ENCODE results near the gene ZNG1A.
A peak's percentile ranks its signal among the peaks of the same experiment; 100 is the strongest.
"Not testable (repeated sequence)": the region's sequence is repeated elsewhere in the genome, so short reads cannot be mapped to it uniquely, and the experiment has no call there.

Gene ZNG1A

DNA sequence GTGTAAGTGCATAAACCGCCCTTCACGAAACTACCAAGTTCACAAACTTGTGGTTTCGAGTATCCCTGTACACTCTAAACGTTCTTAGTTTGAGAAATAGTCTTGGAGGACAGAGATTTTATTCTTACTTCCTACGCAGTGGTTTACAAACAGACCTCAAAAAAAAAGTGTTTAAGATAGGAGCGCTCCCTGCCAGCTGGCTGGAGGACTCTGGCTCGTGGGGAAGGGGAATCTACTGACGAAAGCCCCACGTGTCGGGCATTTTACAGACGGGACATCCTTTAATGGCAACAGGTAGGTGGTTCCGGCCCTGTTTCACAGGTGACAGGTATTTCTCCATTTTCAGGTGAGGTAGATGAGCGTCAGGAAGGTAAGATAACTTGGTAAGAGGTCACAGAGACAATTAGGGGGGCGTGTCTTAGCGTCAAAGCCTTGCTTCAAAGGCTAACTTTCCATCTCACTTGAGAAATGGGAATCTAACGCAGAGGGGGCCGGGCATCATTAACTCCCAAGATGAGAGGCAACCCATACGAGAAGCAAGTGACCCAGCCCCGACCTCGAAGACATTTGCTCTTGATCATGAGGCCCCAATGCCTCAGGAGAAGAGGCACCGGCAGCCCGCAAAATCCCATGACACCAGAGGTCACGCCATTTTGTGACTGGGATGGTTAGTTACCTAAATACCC lies 573 bp downstream of the ZNG1A start:
- DNase-seq, result peak in 1 of 56 donors; percentile 1

DNA sequence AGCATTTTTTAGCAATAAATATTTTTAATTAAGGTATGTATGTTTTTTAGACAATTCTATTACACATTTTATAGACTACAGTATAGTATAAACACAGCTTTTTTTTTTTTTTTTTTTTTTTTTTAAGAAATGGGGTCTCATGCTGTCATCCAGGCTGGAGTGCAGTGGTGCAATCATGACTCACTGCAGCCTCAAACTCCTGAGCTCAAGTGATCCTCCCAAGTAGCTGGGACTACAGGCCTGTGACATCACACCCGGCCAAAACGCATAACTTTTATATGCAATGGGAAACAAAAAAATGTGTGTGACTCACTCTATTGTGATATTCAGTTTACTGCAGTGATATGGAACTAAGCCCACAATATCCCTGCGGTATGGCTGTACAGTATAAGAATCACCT lies 9.1 kb downstream of the ZNG1A start:
- not testable (repeated sequence) for DNase-seq

DNA sequence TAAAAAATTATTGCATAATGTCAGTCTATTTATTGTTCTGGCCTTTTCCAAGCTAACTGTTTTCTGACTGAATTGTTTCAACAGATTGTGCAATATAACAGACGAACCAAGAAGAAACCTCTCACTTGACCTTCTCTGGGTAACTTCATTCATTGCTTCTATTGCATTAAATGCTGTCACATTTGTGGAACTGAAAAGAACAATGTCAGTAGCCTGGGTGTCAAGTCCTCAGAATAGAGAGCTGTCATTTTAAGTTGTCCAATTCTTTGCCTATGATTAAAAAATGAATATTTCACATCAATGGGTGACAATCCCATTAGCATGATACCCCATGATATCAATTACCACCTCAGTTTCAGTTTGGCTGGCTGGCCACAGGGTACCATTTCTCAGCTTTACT lies 19.0 kb downstream of the ZNG1A start:
- DNase-seq, result not testable (repeated sequence)

DNA sequence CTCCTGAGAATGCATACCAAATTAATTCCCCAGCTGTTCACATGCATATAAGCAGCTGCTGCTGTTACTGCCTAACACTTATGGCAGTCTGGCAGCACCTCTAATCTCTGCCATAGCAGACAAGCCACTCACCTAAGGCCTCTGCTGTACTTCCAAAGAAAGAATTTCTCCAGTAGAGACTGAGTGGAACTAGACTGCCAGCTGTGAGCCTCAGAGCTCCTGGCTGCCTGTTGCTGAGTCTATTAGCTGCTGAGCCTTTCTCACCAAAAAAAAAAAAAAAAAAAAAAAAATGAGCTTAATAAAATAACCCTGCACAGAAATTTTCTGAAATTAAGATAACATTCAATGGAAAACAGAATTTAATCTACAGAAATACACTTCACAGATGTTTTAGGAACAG lies 27.7 kb downstream of the ZNG1A start:
- not testable (repeated sequence) for DNase-seq

DNA sequence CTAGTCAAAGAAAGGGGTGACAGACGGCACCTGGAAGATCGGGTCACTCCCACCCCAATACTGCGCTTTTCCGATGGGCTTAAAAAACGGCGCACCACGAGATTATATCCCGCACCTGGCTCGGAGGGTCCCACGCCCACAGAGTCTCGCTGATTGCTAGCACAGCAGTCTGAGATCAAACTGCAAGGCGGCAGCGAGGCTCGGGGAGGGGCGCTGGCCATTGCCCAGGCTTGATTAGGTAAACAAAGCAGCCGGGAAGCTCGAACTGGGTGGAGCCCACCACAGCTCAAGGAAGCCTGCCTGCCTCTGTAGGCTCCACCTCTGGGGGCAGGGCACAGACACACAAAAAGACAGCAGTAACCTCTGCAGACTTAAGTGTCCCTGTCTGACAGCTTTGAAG lies 39.0 kb downstream of the ZNG1A start:
- not testable (repeated sequence) for DNase-seq

DNA sequence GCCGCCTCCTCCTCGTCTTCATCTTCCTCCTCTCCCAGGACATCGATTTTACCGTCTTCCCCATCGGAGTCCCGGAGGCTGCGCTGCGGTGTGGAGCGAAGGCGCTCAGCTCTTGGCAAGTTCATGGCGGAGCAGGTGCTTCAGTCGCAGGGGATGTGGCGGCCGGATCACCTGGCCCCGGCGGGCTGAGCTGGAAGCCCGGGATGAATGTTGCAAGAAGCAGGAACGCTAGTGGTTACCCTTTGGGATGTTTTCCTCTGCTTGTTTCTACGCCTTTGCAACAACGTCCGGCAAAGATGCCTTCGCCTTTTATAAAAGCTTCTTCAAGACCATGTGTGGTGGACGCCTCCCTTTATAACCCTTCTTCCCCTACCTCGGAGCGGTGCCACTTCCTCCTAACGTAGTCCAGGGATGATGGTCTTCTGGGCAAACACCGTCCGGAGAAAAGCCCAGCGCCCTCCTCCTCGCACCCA lies 60.8 kb downstream of the ZNG1A start, which contains the start of gene FOXD4:
Gene FOXD4 (minus strand): TSS at position 423 of the 473 bp plus-strand sequence. CDS start 298 bp downstream, at position 125.
- not testable (repeated sequence) for DNase-seq

DNA sequence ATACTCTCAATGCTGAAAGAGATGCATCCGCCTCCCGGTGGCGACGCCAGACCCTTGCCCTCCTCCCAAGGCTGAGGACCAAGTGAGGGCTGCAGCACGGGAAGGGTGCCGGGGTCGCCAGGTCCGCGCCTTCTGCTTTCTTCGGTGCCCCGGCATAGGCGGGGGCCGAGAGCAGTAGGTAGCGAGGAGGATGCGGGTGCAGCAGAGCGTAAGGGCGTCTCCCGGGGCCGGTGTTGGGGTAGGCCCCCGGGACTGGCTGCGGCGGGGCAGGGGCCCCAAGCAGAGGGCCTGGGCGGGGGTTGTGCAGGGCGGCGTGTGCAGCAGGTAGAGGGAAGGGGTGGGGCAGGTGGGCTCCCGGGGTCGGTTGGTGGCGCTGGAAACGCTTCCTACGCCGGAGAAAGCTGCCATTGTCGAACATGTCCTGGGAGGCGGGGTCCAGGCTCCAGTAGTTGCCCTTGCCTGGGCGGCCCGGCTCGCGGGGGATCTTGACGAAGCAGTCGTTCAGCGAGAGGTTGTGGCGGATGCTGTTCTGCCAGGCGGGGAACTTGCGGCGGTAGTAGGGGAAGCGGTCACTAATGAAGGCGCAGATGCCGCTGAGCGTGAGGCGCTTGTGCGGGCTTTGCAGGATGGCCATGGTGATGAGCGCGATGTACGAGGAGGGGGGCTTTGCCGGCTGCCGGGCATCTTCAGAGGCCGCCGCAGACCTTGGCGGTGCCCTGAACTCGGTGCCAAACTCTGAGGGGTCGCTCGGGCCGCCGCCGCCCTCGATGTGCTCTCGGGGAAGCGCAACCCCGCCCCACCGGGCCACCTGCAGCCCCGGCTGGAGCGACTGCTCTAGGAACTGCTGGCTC lies 61.5 kb downstream of the ZNG1A start:
- DNase-seq, result not testable (repeated sequence)

DNA sequence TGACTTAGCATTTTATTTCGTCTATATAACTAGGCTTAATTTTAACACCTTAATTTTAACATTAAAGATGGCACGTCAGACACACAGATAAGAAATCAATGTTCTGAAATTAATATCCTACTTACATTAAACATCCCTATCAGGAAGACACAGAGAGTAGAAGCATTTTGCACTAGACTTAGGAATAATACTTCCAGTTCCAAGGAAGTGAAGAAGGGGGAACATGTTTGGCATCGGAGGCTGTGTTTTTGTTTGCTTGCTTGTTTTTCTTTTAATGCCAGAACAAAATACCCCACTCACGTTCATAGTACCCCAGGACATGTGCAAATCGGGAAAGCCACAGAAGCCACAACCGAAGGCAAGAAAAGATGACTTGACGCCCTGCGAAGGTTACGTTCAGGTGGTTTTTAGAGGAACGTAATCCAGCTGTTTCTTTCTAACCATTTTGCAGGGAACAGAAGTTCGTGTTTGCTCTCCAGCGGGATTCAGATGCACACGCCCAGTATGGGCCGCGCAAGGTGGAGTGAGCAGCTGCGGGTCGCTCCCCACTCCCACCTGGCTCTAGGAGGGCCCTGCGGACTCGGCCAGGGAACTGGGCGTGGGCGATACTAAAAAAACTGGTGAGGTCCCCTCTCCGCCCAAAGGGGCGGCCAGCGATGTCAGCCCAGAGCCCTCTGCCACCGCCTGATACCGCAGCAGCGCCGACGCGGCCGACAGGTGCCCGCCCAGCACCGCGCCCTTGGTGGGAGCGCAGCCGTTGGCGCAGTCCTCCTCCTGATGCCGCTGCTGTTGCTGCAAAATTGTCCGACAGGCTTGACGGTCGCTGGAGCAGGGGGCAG lies 62.4 kb downstream of the ZNG1A start:
- not testable (repeated sequence) for DNase-seq

DNA sequence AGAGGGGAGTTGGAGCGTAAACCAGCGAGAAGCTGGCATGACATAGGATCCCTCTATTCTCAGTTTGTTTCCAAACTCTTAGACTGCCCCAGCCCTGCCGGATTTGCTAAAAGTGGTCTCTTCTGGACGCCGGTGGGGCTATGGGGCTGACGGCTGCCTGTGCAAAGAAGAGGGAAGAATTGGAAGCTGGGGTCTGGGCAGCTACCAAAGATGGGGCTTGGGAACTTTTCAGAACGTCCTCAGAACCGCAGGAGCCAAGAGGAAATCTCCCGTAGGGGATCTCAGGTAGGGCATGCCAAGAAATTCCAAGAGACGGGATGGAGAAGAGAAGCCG lies 63.8 kb downstream of the ZNG1A start:
- not testable (repeated sequence) for DNase-seq

DNA sequence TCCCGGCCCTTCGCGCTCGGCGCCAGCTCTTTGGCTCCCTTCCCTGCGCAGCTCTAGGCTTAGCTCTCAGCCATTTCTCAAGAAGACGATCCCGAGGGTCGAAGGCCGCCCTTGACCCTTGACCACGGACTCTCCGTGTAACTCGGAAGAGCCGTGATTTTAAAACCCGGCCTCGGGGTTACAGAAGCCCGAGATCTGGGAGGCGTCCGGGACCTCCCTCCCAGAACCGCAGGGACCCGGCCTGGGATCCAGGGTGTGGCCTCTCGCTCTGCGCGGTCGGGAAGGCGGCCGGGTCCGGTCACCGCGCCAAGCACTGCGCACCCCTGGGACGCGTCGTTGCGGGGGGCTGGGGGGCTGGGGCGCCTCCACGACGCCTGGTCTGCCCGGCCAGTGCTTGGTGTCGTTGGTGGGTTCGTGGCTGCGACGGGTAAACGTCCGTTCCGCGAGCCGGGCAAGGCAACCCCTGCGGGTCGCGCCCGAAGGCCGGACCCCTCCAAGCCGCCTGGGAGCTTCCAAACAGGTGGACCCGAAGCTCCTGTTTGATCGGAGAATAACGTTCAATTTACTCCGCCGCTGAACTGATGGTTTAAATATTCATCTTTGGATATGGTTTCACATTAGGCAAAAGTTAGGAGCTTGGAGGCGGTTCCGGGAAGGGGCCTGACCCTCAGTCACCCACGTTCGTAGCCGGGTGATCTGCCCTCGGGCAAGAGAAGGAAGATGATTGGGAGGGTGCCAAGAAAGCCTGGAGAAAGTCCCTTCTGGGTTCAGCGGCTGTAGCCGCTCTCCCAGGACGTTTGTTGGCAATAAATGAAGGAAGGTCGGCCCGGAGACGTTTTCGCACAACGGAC lies 64.4 kb downstream of the ZNG1A start:
- not testable (repeated sequence) for DNase-seq

DNA sequence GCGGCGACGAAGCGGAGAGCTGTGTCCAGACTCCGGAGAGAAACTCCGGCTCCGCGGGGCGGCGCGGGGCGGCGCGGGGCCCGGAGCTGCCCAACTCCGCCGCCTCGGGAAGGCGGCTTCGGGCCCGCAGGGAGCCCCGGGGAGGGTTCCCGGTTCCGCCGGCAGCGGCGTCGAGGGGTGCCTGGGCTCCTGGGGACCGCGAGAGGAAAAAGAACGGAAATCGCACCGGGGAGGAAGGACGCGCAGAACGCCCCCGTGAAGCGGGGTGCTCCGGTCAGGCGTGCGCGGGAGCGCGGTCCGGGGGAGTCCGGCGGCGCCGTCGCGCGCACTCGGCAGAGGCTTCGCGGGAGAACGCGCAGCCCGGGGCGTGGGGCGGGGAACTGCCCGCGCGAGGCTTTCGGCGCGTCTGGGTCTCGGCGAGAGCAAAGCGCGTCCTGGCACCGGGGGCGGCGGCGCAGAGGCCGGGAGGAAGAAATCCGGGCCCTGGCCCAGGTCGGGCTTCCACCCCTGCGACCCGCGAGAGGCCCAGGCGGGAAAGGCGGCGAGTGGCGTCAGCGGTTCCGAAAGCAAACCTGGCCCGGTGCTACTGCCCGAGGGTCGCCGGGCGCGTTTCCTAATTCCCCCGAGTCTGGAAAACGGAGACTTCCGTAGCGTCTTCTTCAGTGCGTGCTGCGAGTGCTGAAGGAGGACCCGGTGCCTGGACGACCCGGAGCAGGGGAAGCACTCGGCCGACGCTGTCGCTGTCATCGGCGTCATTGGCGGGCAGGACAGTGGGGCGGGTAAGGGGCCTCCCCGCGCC lies 65.2 kb downstream of the ZNG1A start:
- DNase-seq, result not testable (repeated sequence)

DNA sequence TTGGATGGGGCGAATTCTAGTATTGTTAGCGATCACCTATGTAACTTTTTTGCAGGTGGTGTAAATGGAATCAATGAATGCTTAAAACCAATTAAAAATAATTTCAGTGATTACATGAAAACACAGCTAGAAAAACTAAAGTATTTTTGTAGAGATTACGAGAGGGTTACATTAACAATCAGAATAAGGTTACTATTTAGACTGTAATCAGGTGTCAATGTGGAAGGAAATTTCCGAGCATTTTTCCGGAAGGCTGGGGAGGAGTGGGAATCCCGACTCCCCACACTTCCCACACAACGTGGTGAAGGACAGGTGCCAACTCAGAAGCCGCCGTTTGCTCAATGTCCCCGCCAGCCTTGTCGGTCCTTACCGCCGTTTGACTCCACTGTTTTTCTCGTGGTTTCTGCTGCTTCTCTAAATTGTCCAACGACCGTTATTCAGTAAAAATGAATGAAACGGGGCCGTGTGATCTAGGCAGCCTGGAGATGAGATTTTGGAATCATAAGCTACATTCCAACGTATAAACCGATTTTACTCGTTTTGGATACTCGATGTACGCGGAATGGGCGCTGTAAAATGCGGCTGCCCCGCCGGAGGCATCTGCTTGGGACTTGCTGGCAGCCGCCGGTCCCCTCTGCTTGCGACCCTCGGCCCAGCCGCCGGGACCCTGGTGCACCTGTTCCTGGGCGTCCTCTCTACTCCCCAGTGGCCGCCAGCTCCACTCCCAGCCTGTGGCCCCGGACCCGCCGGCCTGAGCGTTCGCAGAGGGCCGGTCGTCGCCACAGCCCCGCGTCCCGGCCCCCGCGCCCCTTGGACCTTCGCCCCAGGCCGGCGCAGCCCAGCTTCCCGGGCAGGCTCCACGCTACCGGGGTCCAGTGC lies 66.0 kb downstream of the ZNG1A start:
- DNase-seq, result not testable (repeated sequence)

DNA sequence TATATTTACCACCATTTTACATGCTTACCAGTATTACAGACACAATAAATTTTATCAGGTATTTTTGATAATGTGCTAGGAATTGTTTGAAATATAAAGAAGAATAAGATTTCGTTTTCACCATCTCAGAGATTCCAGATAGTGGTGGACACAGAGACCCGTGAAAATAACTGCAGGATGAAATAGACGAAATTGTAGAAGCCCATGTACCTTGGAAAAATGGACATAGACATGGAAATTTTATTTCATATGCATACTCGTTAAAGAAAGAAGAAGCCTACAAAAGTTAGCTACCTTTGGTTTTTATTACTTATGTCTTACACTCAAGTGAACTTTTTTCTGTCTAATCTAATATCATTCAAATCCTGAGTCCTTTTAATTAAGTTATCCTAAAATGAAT lies 68.2 kb downstream of the ZNG1A start:
- not testable (repeated sequence) for DNase-seq

DNA sequence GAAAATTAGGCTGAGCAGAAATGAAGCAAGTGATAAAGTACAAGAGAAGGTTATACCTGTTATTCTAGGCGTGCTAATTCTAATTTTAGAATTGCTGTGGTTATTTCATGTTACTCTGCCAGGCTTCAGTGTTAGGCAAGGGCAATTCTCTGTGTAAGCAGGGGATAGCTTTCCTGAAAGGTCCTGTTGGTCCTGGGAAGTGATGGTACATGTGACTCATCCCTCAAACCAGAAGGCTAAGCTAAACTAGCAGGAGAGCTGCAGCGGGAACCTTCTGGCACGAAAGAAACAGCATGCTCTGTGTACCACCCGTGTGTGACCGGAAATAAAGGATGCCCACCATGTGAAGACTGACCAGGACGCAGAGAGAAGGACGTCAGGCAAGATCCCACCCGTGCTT lies 69.3 kb downstream of the ZNG1A start:
- DNase-seq, result not testable (repeated sequence)

DNA sequence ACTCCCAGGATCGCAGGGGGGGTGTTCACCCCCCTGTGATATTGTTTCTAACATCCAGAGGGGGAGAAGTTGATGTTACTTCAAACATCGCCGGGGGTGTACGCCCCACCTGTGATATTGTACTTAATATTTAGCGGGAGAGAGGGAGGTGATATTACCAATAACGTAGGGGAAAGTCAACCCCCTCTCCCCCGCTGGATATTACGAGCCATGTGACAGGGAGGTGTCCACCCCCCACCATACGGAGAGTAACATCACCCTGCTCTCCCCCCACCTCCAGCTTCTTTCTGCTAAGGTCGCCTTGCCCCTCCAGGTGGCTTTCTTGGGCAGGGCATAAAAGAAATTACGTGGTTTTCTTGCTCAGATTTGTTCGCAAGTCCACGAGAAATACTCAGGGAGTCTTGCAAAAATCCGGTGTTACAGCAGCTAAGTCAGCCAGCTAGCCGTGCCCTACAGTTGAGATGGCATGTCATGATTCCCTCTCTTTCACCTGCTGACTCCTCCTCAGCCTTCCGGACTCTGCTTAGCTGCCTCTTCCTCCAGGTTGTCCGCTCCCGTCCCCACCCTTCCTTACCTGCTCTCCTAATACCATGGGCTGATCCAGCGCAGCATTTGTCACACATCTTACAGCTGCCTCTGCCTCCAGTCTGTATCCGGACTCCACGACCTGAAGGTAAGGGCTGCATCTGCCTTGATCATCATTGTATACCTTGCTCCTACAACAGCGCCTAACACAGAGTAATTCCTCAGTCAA lies 69.9 kb downstream of the ZNG1A start:
- not testable (repeated sequence) for DNase-seq

DNA sequence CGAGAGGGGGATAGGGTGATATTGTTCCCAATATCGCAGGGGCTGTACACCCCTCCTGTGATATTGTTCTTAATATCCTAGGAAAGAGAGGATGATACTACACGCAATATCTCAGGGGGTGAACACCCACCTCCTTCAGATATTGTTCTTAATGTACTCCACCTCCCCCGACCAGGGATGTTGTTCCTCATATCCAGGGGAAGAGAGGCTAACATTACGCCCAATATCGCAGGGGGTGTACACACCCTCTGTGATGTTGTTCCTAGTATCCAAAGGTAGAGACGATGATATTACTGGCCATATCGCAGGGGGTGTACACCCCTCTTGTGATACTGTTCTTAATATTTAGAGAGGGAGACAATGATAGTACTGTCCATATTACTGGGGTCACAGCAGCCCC lies 72.9 kb downstream of the ZNG1A start:
- DNase-seq, result not testable (repeated sequence)

DNA sequence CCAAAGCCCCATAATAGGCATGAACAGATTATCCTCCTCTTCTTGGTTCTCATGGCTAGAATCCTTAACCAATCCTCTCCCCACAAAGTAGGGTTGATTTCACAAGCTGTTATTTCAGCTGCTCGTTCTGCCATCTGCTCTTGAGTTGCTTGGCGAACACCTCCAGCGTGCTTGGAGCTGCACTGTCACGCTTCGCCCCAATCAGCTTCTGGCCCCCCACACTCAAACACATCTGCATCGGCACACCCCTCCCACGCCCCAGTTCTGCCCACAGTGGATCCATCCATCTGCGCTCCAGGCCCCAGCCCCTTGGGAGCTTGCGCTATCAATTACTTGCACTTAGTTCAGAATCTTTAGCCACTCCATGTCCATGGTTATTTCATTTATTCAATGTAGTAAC lies 78.4 kb downstream of the ZNG1A start:
- not testable (repeated sequence) for DNase-seq

DNA sequence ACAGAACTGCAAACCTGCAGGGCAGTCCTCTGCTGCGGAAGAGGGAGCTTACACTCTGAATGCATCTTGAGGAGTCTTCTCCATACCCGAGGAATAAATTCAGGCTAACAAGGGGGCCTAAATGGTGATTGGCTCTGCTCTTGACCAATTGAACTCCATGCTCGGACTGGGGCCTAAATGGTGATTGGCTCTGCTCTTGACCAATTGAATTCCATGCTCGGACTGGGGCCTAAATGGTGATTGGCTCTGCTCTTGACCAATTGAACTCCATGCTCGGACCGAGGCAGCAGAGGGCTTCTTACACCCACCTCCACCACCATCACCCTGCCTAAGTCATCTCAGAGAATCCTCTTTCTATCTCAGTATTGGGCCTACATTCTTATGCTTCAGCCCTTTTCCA lies 79.0 kb downstream of the ZNG1A start:
- not testable (repeated sequence) for DNase-seq
